LoVo (cell line): Measurements from ENCODE around the gene PRKN.

ENCODE experiments used
- DNase-seq: peaks from one replicate; pipeline ENCODE4 v3.0.0-alpha.2; 2016; ENCODE audit warnings: low spot score

The PRKN gene

DNA sequence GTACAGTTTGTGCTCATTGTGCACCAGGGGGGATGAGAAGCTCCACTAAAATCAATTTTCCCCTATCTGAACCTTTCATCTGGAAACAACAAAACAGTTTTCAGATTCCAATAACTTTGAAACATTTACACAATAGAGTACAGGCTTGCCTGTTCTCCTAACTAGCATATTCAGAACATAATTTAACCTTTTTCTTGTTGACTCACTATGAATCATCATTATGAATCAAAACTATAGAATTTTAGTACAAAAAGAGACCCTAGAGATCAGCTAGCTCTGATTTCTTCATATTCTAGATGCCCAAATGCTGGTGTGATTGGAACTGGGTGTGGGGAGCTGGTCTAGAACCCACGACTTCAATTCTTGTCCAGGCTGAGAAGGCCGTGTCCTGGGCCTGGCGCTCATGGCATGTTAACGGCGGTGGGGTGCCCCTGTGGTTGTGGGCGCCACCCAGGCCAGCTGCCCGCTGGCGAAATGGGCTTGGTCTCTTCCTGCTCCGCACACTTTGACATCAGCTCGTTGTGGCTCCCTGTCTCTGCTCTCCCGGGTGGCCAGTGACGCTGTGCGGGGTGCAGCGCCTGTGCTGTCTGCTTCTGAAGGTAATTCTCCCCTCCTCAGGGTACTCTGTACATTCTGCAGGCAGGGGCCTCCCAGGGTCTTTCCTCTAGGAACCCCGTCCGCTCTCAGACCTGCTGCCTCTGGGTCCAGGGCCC is 1423.8 kb downstream of the PRKN start:
- no peak for DNase-seq

- DNase-seq: no peak
Measured at GRCh38 chr6:161302949-161303348, 1424.6 kb downstream of the PRKN start.

GRCh38 chr6:161301338-161301737 is 1426.2 kb downstream of the PRKN start:
- DNase-seq: no peak

DNA sequence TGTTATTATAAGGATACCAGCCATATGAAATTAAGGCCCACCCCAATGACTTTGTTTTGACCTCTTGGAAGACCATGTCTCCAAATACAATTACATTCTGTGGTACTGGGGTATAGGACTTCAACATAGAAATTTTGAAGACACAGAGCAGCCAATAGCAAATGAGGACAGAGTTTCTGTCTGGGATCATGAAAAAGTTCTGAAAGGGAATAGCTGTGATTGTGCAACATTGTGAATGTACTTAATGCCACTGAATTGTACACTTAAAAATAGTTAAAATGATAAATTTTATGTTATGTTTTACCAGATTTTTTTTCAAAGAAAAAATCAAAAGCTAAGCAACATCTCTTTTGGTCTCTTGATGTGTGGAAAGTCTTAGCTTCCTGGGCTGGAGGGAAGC is 1426.7 kb downstream of the PRKN start:
- DNase-seq: no peak

DNA sequence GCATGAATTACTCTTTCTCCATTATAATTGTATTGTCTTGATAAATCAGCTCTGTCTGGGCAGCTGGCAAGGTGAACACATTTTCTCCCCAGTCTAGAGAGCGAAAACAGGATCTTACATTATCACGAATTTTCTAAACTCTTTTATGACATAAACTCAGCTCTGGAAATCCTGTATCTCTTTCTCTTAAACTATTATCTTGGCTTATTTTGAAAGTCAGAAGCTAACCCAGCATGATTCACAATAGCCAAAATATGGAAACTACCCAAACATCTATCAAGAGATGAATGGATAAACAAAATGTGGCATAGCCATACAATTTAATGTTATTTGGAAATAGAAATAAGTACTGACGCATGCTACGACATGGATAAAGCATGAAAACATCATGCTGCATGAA is 1427.8 kb downstream of the PRKN start:
- no peak for DNase-seq
